H9 (cell line): ENCODE measurements around the gene TRAFD1. TPM values are rescaled to one million over a fixed set of nuclear protein-coding genes. Genes with fewer than 3 reads are reported as not detected.

Source experiments
- DNase-seq: peaks from one replicate; pipeline ENCODE4 v3.0.0-alpha.2; 2017
- H2AFZ ChIP-seq: one replicate; pipeline ENCODE4 v1.6.1; 2013; ENCODE audit warnings: mild to moderate bottlenecking, low read length, control low read depth, moderate library complexity
- H2AK5ac ChIP-seq: 2 replicates; pipeline ENCODE4 v1.6.1; 2013; ENCODE audit warnings: low read length, control low read depth, mixed read lengths; ENCODE audit not compliant: insufficient read length
- H2BK120ac ChIP-seq: one replicate; pipeline ENCODE4 v1.6.1; 2013; ENCODE audit warnings: low read depth, mild to moderate bottlenecking, low read length, control low read depth, inconsistent platforms; ENCODE audit not compliant: poor library complexity, severe bottlenecking
- H2BK12ac ChIP-seq: 2 replicates; pipeline ENCODE4 v1.6.1; 2013; ENCODE audit warnings: low read length, control low read depth, mixed read lengths, low read depth; ENCODE audit not compliant: insufficient read length
- H2BK15ac ChIP-seq: 2 replicates; pipeline ENCODE4 v1.6.1; 2013; ENCODE audit warnings: low read depth, low read length, control low read depth
- H2BK20ac ChIP-seq: one replicate; pipeline ENCODE4 v1.6.1; 2013; ENCODE audit warnings: low read depth, mild to moderate bottlenecking, low read length, control low read depth, inconsistent platforms; ENCODE audit not compliant: poor library complexity, severe bottlenecking
- H2BK5ac ChIP-seq: 2 replicates; pipeline ENCODE4 v1.6.1; 2013; ENCODE audit warnings: low read length, control low read depth, mixed read lengths; ENCODE audit not compliant: insufficient read length
- H3K14ac ChIP-seq: 2 replicates; pipeline ENCODE4 v1.6.1; 2013; ENCODE audit warnings: low read length, control low read depth; ENCODE audit not compliant: insufficient read depth
- H3K18ac ChIP-seq: 2 replicates; pipeline ENCODE4 v1.6.1; 2013; ENCODE audit warnings: low read depth, mild to moderate bottlenecking, mixed read lengths, low read length, control low read depth; ENCODE audit not compliant: insufficient read length
- H3K23ac ChIP-seq: 2 replicates; pipeline ENCODE4 v1.6.1; 2013; ENCODE audit warnings: low read length, control low read depth, mixed read lengths, low read depth; ENCODE audit not compliant: insufficient read length
- H3K23me2 ChIP-seq: 2 replicates; pipeline ENCODE4 v1.6.1; 2013; ENCODE audit warnings: low read depth, mild to moderate bottlenecking, mixed read lengths, low read length, control low read depth; ENCODE audit not compliant: insufficient read length, poor library complexity, severe bottlenecking
- H3K27ac ChIP-seq: 2 replicates; pipeline ENCODE4 v1.5.1; 2013; ENCODE audit warnings: low read length, control low read depth, mixed read lengths, low read depth; ENCODE audit not compliant: insufficient read length
- H3K27me3 ChIP-seq: 2 replicates; pipeline ENCODE4 v1.6.1; 2013; ENCODE audit warnings: low read length, control low read depth, inconsistent platforms; ENCODE audit not compliant: insufficient read depth
- H3K4ac ChIP-seq: 2 replicates; pipeline ENCODE4 v1.6.1; 2013; ENCODE audit warnings: low read depth, mild to moderate bottlenecking, control low read depth, inconsistent platforms, low read length, moderate library complexity
- H3K4me1 ChIP-seq: 2 replicates; pipeline ENCODE4 v1.6.1; 2013; ENCODE audit warnings: low read length, control low read depth, inconsistent platforms; ENCODE audit not compliant: insufficient read depth
- H3K4me2 ChIP-seq: 2 replicates; pipeline ENCODE4 v1.6.1; 2013; ENCODE audit warnings: low read length, control low read depth, mixed read lengths; ENCODE audit not compliant: insufficient read length, insufficient read depth
- H3K56ac ChIP-seq: 2 replicates; pipeline ENCODE4 v1.6.1; 2013; ENCODE audit warnings: low read depth, mild to moderate bottlenecking, mixed read lengths, low read length, control low read depth; ENCODE audit not compliant: insufficient read length
- H3K79me1 ChIP-seq: 2 replicates; pipeline ENCODE4 v1.6.1; 2013; ENCODE audit warnings: low read depth, mild to moderate bottlenecking, moderate library complexity, low read length, control low read depth, inconsistent platforms; ENCODE audit not compliant: insufficient read depth, poor library complexity, severe bottlenecking
- H3K79me2 ChIP-seq: 2 replicates; pipeline ENCODE4 v1.6.1; 2013; ENCODE audit warnings: low read length, control low read depth, inconsistent platforms; ENCODE audit not compliant: insufficient read depth
- H3K9ac ChIP-seq: 2 replicates; pipeline ENCODE4 v1.6.1; 2013; ENCODE audit warnings: low read length, control low read depth, mixed read lengths; ENCODE audit not compliant: insufficient read length; ENCODE audit errors: extremely low read depth
- H3K9me3 ChIP-seq: one replicate; pipeline ENCODE4 v1.6.1; 2013; ENCODE audit warnings: low read depth, low read length, inconsistent platforms; ENCODE audit not compliant: control insufficient read depth
- H3T11ph ChIP-seq: one replicate; pipeline ENCODE4 v1.6.1; 2013; ENCODE audit warnings: mild to moderate bottlenecking, low read length, control low read depth, inconsistent platforms
- H4K20me1 ChIP-seq: one replicate; pipeline ENCODE4 v1.6.1; 2013; ENCODE audit not compliant: control insufficient read depth, insufficient read length, insufficient read depth
- H4K5ac ChIP-seq: 2 replicates; pipeline ENCODE4 v1.6.1; 2013; ENCODE audit warnings: low read depth, mild to moderate bottlenecking, mixed read lengths, low read length, control low read depth; ENCODE audit not compliant: insufficient read length
- H4K8ac ChIP-seq: replicated peaks from 2 replicates; pipeline ENCODE4 v1.6.1; 2013; ENCODE audit warnings: low read length, control low read depth, mixed read lengths, low read depth; ENCODE audit not compliant: insufficient read length
- H4K91ac ChIP-seq: 2 replicates; pipeline ENCODE4 v1.6.1; 2013; ENCODE audit warnings: low read depth, mild to moderate bottlenecking, moderate library complexity, mixed read lengths, low read length, control low read depth; ENCODE audit not compliant: insufficient read length
- H3K27ac Mint-ChIP-seq, 3 experiments: 2 replicates in 2 of 3; 3 replicates in 1 of 3; pipeline ENCODE4 v1.8.0; 2020 to 2021; ENCODE audit warnings: mixed read lengths in 3 of 3, mild to moderate bottlenecking in 1 of 3, moderate library complexity in 1 of 3
- H3K27me3 Mint-ChIP-seq: 2 replicates; pipeline ENCODE4 v1.8.0; 2021; ENCODE audit warnings: low read depth, mild to moderate bottlenecking, moderate library complexity, mixed read lengths
- H3K36me3 Mint-ChIP-seq, 3 experiments: 2 replicates in 2 of 3; 3 replicates in 1 of 3; pipeline ENCODE4 v1.8.0; 2020 to 2021; ENCODE audit warnings: low read depth in 3 of 3, mixed read lengths in 3 of 3; ENCODE audit not compliant: insufficient read depth in 1 of 3
- H3K4me1 Mint-ChIP-seq, 2 experiments: 2 replicates each; pipeline ENCODE4 v1.8.0; 2020; ENCODE audit warnings: mixed read lengths in 2 of 2
- H3K4me3 Mint-ChIP-seq, 2 experiments: 2 replicates in 1 of 2; 3 replicates in 1 of 2; pipeline ENCODE4 v1.8.0; 2020 to 2021; ENCODE audit warnings: mild to moderate bottlenecking in 2 of 2, mixed read lengths in 2 of 2, moderate library complexity in 1 of 2
- H3K9me3 Mint-ChIP-seq, 2 experiments: 2 replicates in 1 of 2; 3 replicates in 1 of 2; pipeline ENCODE4 v1.8.0; 2020; ENCODE audit warnings: mild to moderate bottlenecking in 2 of 2, mixed read lengths in 2 of 2, moderate library complexity in 1 of 2
- WGBS: extraction: QIAGEN DNeasy Blood & Tissue Kit; methylation state at CpG from one replicate; pipeline ENCODE4 v1.1.7; 2013; ENCODE audit warnings: missing lambda C conversion rate, low lambda C conversion rate, mixed read lengths; ENCODE audit not compliant: insufficient read length; ENCODE audit errors: extremely low coverage; 5-methylcytosine and 5-hydroxymethylcytosine counted together
- total RNA-seq: library from RNA; stranded (reverse); gene quantifications from 2 replicates; pipeline ENCODE4 v1.2.1, GENCODE V29; 2021
- TF ChIP-seq, protein P1 (sequence below): fragments of 200-600 bp; sonication (generic); conservative IDR thresholded peaks from 3 replicates; pipeline ENCODE4 v1.8.0; 2021; ENCODE audit warnings: antibody characterized with exemption, mild to moderate bottlenecking

TRAFD1 gene
- total RNA-seq, 1 experiment from 2014 or later: 32.0 TPM

GRCh38 chr12:112175361-112176155 is 50.2 kb downstream of the TRAFD1 start:
- Histone ChIP-seq H3K23ac (no peak overlapping the region), H4K20me1 (no peaks in the 10 kb centered on the region), H3K27me3 (no peaks in the 10 kb centered on the region), H3K27ac (no peak overlapping the region), H3K79me2 (no peaks in the 10 kb centered on the region), H2BK20ac (no peak overlapping the region), H4K5ac (no peak overlapping the region), H2AK5ac (no peak overlapping the region), H3K18ac (no peak overlapping the region), H4K8ac (no peak overlapping the region), H2BK15ac (no peak overlapping the region), H3K9ac (no peak overlapping the region), H3K4me1 (no peaks in the 10 kb centered on the region), H4K91ac (no peak overlapping the region), H2BK5ac (no peak overlapping the region), H3K9me3 (no peaks in the 10 kb centered on the region), H3K56ac (no peak overlapping the region), H3K79me1 (no peaks in the 10 kb centered on the region), H2BK120ac (no peak overlapping the region), H3K4ac (no peak overlapping the region), H3K14ac (no peak overlapping the region), H3K23me2 (no peaks in the 10 kb centered on the region), H2BK12ac (no peak overlapping the region), H3K4me2 (no peak overlapping the region), H3T11ph (no peak overlapping the region), H2AFZ (no peak overlapping the region)
- TF ChIP-seq, protein P1, sequence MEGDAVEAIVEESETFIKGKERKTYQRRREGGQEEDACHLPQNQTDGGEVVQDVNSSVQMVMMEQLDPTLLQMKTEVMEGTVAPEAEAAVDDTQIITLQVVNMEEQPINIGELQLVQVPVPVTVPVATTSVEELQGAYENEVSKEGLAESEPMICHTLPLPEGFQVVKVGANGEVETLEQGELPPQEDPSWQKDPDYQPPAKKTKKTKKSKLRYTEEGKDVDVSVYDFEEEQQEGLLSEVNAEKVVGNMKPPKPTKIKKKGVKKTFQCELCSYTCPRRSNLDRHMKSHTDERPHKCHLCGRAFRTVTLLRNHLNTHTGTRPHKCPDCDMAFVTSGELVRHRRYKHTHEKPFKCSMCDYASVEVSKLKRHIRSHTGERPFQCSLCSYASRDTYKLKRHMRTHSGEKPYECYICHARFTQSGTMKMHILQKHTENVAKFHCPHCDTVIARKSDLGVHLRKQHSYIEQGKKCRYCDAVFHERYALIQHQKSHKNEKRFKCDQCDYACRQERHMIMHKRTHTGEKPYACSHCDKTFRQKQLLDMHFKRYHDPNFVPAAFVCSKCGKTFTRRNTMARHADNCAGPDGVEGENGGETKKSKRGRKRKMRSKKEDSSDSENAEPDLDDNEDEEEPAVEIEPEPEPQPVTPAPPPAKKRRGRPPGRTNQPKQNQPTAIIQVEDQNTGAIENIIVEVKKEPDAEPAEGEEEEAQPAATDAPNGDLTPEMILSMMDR: no peak
- WGBS: no CpG with 5 or more reads among the region's 20 CpGs
- no peaks in the 10 kb centered on the region for H3K27me3 Mint-ChIP-seq
- peaks cover 21 to 55% (median 31%) of the 10 kb centered on the region in 3 experiments for H3K36me3 Mint-ChIP-seq
- 0 out of 4 replicates have a peak, but pooled peaks cover 3% of the 10 kb centered on the region in 2 experiments for H3K4me1 Mint-ChIP-seq
- H3K4me3 Mint-ChIP-seq: no peak overlapping the region
- peak overlapping the region in 2 of 3 experiments; percentile 21 to 79; a peak in 2 of 7 replicates for H3K27ac Mint-ChIP-seq
- no peaks in the 10 kb centered on the region for H3K9me3 Mint-ChIP-seq
- DNase-seq: no peak
